ENCODE results near the gene CNTNAP2.

CNTNAP2 gene

GRCh38 chr7:146117576-146117975 lies 975 bp downstream of the CNTNAP2 start:
- no peak overlapping the region for H3K4me3 ChIP-seq (ENCODE audit: low read length)
- H3K36me3 ChIP-seq (ENCODE audit: control insufficient read depth, insufficient read depth, low read length), result no peaks in the 10 kb centered on the region
- H3K4me1 ChIP-seq (ENCODE audit: control insufficient read depth, insufficient read depth, low read length), result peaks cover 3% of the 10 kb centered on the region
- H3K27me3 ChIP-seq (ENCODE audit: control insufficient read depth, insufficient read depth, low read length), result no peaks in the 10 kb centered on the region
- H3K27ac ChIP-seq (ENCODE audit: low read depth, low read length), result no peak overlapping the region
- no peak overlapping the region for H3K9ac ChIP-seq (ENCODE audit: low read length)

GRCh38 chr7:146119002-146119401 lies 2.4 kb downstream of the CNTNAP2 start:
- no peaks in the 10 kb centered on the region for H3K27me3 ChIP-seq (ENCODE audit: control insufficient read depth, insufficient read depth, low read length)
- H3K27ac ChIP-seq (ENCODE audit: low read depth, low read length), result no peak overlapping the region
- H3K36me3 ChIP-seq (ENCODE audit: control insufficient read depth, insufficient read depth, low read length), result no peaks in the 10 kb centered on the region
- peaks cover 3% of the 10 kb centered on the region for H3K4me1 ChIP-seq (ENCODE audit: control insufficient read depth, insufficient read depth, low read length)
- H3K4me3 ChIP-seq (ENCODE audit: low read length), result no peak overlapping the region
- H3K9ac ChIP-seq (ENCODE audit: low read length), result no peak overlapping the region

- Histone ChIP-seq H3K4me1 (ENCODE audit: control insufficient read depth, insufficient read depth, low read length) (no peaks in the 10 kb centered on the region), H3K27me3 (ENCODE audit: control insufficient read depth, insufficient read depth, low read length) (no peaks in the 10 kb centered on the region), H3K4me3 (ENCODE audit: low read length) (no peak overlapping the region), H3K9ac (ENCODE audit: low read length) (no peak overlapping the region), H3K27ac (ENCODE audit: low read depth, low read length) (no peak overlapping the region), H3K36me3 (ENCODE audit: control insufficient read depth, insufficient read depth, low read length) (no peaks in the 10 kb centered on the region)
Observed at GRCh38 chr7:146123715-146124114, 7.1 kb downstream of the CNTNAP2 start.

GRCh38 chr7:146126767-146127509 lies 10.3 kb downstream of the CNTNAP2 start:
- no peaks in the 10 kb centered on the region for H3K36me3 ChIP-seq (ENCODE audit: control insufficient read depth, insufficient read depth, low read length)
- H3K9ac ChIP-seq (ENCODE audit: low read length), result no peak overlapping the region
- no peaks in the 10 kb centered on the region for H3K27me3 ChIP-seq (ENCODE audit: control insufficient read depth, insufficient read depth, low read length)
- H3K4me3 ChIP-seq (ENCODE audit: low read length), result no peak overlapping the region
- no peaks in the 10 kb centered on the region for H3K4me1 ChIP-seq (ENCODE audit: control insufficient read depth, insufficient read depth, low read length)
- no peak overlapping the region for H3K27ac ChIP-seq (ENCODE audit: low read depth, low read length)

GRCh38 chr7:146129296-146129695 lies 12.7 kb downstream of the CNTNAP2 start:
- H3K27me3 ChIP-seq (ENCODE audit: control insufficient read depth, insufficient read depth, low read length), result no peaks in the 10 kb centered on the region
- H3K9ac ChIP-seq (ENCODE audit: low read length), result no peak overlapping the region
- H3K4me3 ChIP-seq (ENCODE audit: low read length), result no peak overlapping the region
- H3K4me1 ChIP-seq (ENCODE audit: control insufficient read depth, insufficient read depth, low read length), result no peaks in the 10 kb centered on the region
- no peak overlapping the region for H3K27ac ChIP-seq (ENCODE audit: low read depth, low read length)
- no peaks in the 10 kb centered on the region for H3K36me3 ChIP-seq (ENCODE audit: control insufficient read depth, insufficient read depth, low read length)

GRCh38 chr7:146129997-146130396 lies 13.4 kb downstream of the CNTNAP2 start:
- Histone ChIP-seq H3K9ac (ENCODE audit: low read length) (no peak overlapping the region), H3K4me1 (ENCODE audit: control insufficient read depth, insufficient read depth, low read length) (no peaks in the 10 kb centered on the region), H3K27ac (ENCODE audit: low read depth, low read length) (no peak overlapping the region), H3K27me3 (ENCODE audit: control insufficient read depth, insufficient read depth, low read length) (no peaks in the 10 kb centered on the region), H3K4me3 (ENCODE audit: low read length) (no peak overlapping the region), H3K36me3 (ENCODE audit: control insufficient read depth, insufficient read depth, low read length) (no peaks in the 10 kb centered on the region)

- no peaks in the 10 kb centered on the region for H3K4me1 ChIP-seq (ENCODE audit: control insufficient read depth, insufficient read depth, low read length)
- no peak overlapping the region for H3K27ac ChIP-seq (ENCODE audit: low read depth, low read length)
- H3K27me3 ChIP-seq (ENCODE audit: control insufficient read depth, insufficient read depth, low read length), result no peaks in the 10 kb centered on the region
- H3K9ac ChIP-seq (ENCODE audit: low read length), result no peak overlapping the region
- H3K4me3 ChIP-seq (ENCODE audit: low read length), result no peak overlapping the region
- H3K36me3 ChIP-seq (ENCODE audit: control insufficient read depth, insufficient read depth, low read length), result no peaks in the 10 kb centered on the region
Observed at GRCh38 chr7:146131701-146132100, 15.1 kb downstream of the CNTNAP2 start.

GRCh38 chr7:146136357-146136875 lies 19.8 kb downstream of the CNTNAP2 start:
- Histone ChIP-seq H3K4me1 (ENCODE audit: control insufficient read depth, insufficient read depth, low read length) (no peaks in the 10 kb centered on the region), H3K4me3 (ENCODE audit: low read length) (no peak overlapping the region), H3K9ac (ENCODE audit: low read length) (no peak overlapping the region), H3K27me3 (ENCODE audit: control insufficient read depth, insufficient read depth, low read length) (no peaks in the 10 kb centered on the region), H3K36me3 (ENCODE audit: control insufficient read depth, insufficient read depth, low read length) (no peaks in the 10 kb centered on the region), H3K27ac (ENCODE audit: low read depth, low read length) (no peak overlapping the region)

GRCh38 chr7:146138926-146139325 lies 22.3 kb downstream of the CNTNAP2 start:
- Histone ChIP-seq H3K9ac (ENCODE audit: low read length) (no peak overlapping the region), H3K4me3 (ENCODE audit: low read length) (no peak overlapping the region), H3K27me3 (ENCODE audit: control insufficient read depth, insufficient read depth, low read length) (no peaks in the 10 kb centered on the region), H3K4me1 (ENCODE audit: control insufficient read depth, insufficient read depth, low read length) (no peaks in the 10 kb centered on the region), H3K27ac (ENCODE audit: low read depth, low read length) (no peak overlapping the region), H3K36me3 (ENCODE audit: control insufficient read depth, insufficient read depth, low read length) (no peaks in the 10 kb centered on the region)

GRCh38 chr7:146146831-146147486 lies 30.4 kb downstream of the CNTNAP2 start:
- H3K36me3 ChIP-seq (ENCODE audit: control insufficient read depth, insufficient read depth, low read length), result no peaks in the 10 kb centered on the region
- no peak overlapping the region for H3K27ac ChIP-seq (ENCODE audit: low read depth, low read length)
- no peaks in the 10 kb centered on the region for H3K27me3 ChIP-seq (ENCODE audit: control insufficient read depth, insufficient read depth, low read length)
- H3K4me1 ChIP-seq (ENCODE audit: control insufficient read depth, insufficient read depth, low read length), result no peaks in the 10 kb centered on the region
- H3K4me3 ChIP-seq (ENCODE audit: low read length), result no peak overlapping the region
- H3K9ac ChIP-seq (ENCODE audit: low read length), result no peak overlapping the region

- Histone ChIP-seq H3K27ac (ENCODE audit: low read depth, low read length) (no peak overlapping the region), H3K4me1 (ENCODE audit: control insufficient read depth, insufficient read depth, low read length) (no peaks in the 10 kb centered on the region), H3K4me3 (ENCODE audit: low read length) (no peak overlapping the region), H3K36me3 (ENCODE audit: control insufficient read depth, insufficient read depth, low read length) (no peaks in the 10 kb centered on the region), H3K27me3 (ENCODE audit: control insufficient read depth, insufficient read depth, low read length) (no peaks in the 10 kb centered on the region), H3K9ac (ENCODE audit: low read length) (no peak overlapping the region)
Observed at GRCh38 chr7:146150153-146150552, 33.6 kb downstream of the CNTNAP2 start.

GRCh38 chr7:146172112-146172511 lies 55.5 kb downstream of the CNTNAP2 start:
- H3K9ac ChIP-seq (ENCODE audit: low read length), result no peak overlapping the region
- H3K4me1 ChIP-seq (ENCODE audit: control insufficient read depth, insufficient read depth, low read length), result no peaks in the 10 kb centered on the region
- H3K36me3 ChIP-seq (ENCODE audit: control insufficient read depth, insufficient read depth, low read length), result no peaks in the 10 kb centered on the region
- H3K4me3 ChIP-seq (ENCODE audit: low read length), result no peak overlapping the region
- no peaks in the 10 kb centered on the region for H3K27me3 ChIP-seq (ENCODE audit: control insufficient read depth, insufficient read depth, low read length)
- no peak overlapping the region for H3K27ac ChIP-seq (ENCODE audit: low read depth, low read length)

- Histone ChIP-seq H3K4me1 (ENCODE audit: control insufficient read depth, insufficient read depth, low read length) (no peaks in the 10 kb centered on the region), H3K36me3 (ENCODE audit: control insufficient read depth, insufficient read depth, low read length) (no peaks in the 10 kb centered on the region), H3K27me3 (ENCODE audit: control insufficient read depth, insufficient read depth, low read length) (no peaks in the 10 kb centered on the region), H3K4me3 (ENCODE audit: low read length) (no peak overlapping the region), H3K9ac (ENCODE audit: low read length) (no peak overlapping the region), H3K27ac (ENCODE audit: low read depth, low read length) (no peak overlapping the region)
Observed at GRCh38 chr7:146175716-146176115, 59.1 kb downstream of the CNTNAP2 start.
